Measurements from ENCODE around the gene TEX22.

GRCh38 chr14:105383083-105383730 lies 15.1 kb upstream of the TEX22 start:
- TF ChIP-seq CTCF (conservative IDR thresholded peaks at IDR 0.05 in 1 of 2, IDR thresholded peaks at IDR 0.05 in 1 of 2; ENCODE audit: low read depth in 1 of 2, low read length in 2 of 2): no peak
- TF ChIP-seq EZH2 (IDR thresholded peaks at IDR 0.05; ENCODE audit: low read length, missing control alignments): no peak

All from fibroblast of lung (primary cell).